ENCODE data around the gene TES.
"Not testable (repeated sequence)": the region's sequence is repeated elsewhere in the genome, so short reads cannot be mapped to it uniquely, and the experiment has no call there.

DNA sequence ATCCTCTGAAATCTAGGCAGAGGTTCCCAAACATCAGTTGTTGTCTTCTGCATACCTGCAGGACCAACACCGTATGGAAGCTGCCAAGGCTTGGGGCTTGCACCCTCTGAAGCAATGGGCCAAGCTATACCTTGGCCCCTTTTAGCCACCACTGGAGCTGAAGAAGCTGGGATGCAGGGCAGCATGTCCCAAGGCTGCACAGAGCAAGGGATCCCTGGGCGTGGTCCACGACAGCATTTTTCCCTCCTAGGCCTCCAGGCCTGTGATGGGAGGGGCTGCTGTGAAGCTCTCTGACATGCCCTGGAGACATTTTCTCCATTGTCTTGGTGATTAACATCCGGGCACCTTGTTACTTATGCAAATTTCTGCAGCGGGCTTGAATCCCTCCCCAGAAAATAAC, 34.5 kb downstream of the TES start:
- not testable (repeated sequence) for TF ChIP-seq POLR2A (IDR thresholded peaks at IDR 0.05)
- TF ChIP-seq, protein P1, sequence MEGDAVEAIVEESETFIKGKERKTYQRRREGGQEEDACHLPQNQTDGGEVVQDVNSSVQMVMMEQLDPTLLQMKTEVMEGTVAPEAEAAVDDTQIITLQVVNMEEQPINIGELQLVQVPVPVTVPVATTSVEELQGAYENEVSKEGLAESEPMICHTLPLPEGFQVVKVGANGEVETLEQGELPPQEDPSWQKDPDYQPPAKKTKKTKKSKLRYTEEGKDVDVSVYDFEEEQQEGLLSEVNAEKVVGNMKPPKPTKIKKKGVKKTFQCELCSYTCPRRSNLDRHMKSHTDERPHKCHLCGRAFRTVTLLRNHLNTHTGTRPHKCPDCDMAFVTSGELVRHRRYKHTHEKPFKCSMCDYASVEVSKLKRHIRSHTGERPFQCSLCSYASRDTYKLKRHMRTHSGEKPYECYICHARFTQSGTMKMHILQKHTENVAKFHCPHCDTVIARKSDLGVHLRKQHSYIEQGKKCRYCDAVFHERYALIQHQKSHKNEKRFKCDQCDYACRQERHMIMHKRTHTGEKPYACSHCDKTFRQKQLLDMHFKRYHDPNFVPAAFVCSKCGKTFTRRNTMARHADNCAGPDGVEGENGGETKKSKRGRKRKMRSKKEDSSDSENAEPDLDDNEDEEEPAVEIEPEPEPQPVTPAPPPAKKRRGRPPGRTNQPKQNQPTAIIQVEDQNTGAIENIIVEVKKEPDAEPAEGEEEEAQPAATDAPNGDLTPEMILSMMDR (IDR thresholded peaks at IDR 0.05) = not testable (repeated sequence)

Data from right lobe of liver (tissue), 4 donors.